ENCODE results near the gene ALK. TPM values are rescaled to one million over a fixed set of nuclear protein-coding genes. Genes with fewer than 3 reads are reported as not detected.

The ALK gene
- total RNA-seq, 1 donor = under 0.01 TPM

- Histone ChIP-seq H3K4me2 (ENCODE audit: insufficient read depth, low read length) (no peak overlapping the region), H3K36me3 (ENCODE audit: insufficient read depth, low read length) (no peaks in the 10 kb centered on the region), H3K9me3 (ENCODE audit: low read depth, low read length) (no peaks in the 10 kb centered on the region), H3K4me1 (ENCODE audit: insufficient read depth, low read length) (no peaks in the 10 kb centered on the region), H3K27ac (ENCODE audit: low read depth, low read length) (no peak overlapping the region), H3K79me2 (ENCODE audit: insufficient read depth, low read length) (no peaks in the 10 kb centered on the region), H4K20me1 (ENCODE audit: insufficient read depth, low read length) (no peaks in the 10 kb centered on the region), H3K4me3 (ENCODE audit: insufficient read depth, low read length) (no peak overlapping the region), H2AFZ (ENCODE audit: low read length) (peak overlapping the region; percentile 9), H3K27me3 (ENCODE audit: insufficient read depth, low read length) (peaks cover 40% of the 10 kb centered on the region)
- DNase-seq (ENCODE audit: insufficient read length, low spot score, missing footprints) = peak; percentile 55
- no peak for TF ChIP-seq CTCF (IDR thresholded peaks at IDR 0.05; ENCODE audit: extremely low read depth, low read depth, low read length)
Measured at GRCh38 chr2:29920631-29921559, 491 bp downstream of the ALK start.

- H2AFZ ChIP-seq (ENCODE audit: low read length) = no peak overlapping the region
- no peaks in the 10 kb centered on the region for H3K4me1 ChIP-seq (ENCODE audit: insufficient read depth, low read length)
- H3K9me3 ChIP-seq (ENCODE audit: low read depth, low read length) = no peaks in the 10 kb centered on the region
- no peaks in the 10 kb centered on the region for H3K79me2 ChIP-seq (ENCODE audit: insufficient read depth, low read length)
- peak; percentile 84 for DNase-seq (ENCODE audit: insufficient read length, low spot score, missing footprints)
- TF ChIP-seq CTCF (IDR thresholded peaks at IDR 0.05; ENCODE audit: extremely low read depth, low read depth, low read length) = no peak
- no peak overlapping the region for H3K4me2 ChIP-seq (ENCODE audit: insufficient read depth, low read length)
- H3K4me3 ChIP-seq (ENCODE audit: insufficient read depth, low read length) = no peak overlapping the region
- no peaks in the 10 kb centered on the region for H4K20me1 ChIP-seq (ENCODE audit: insufficient read depth, low read length)
- peaks cover 40% of the 10 kb centered on the region for H3K27me3 ChIP-seq (ENCODE audit: insufficient read depth, low read length)
- H3K27ac ChIP-seq (ENCODE audit: low read depth, low read length) = no peak overlapping the region
- H3K36me3 ChIP-seq (ENCODE audit: insufficient read depth, low read length) = no peaks in the 10 kb centered on the region
Measured at GRCh38 chr2:29920130-29920577, 1.2 kb downstream of the ALK start.

GRCh38 chr2:29918941-29919340 is 2.4 kb downstream of the ALK start:
- peaks cover 40% of the 10 kb centered on the region for H3K27me3 ChIP-seq (ENCODE audit: insufficient read depth, low read length)
- DNase-seq (ENCODE audit: insufficient read length, low spot score, missing footprints) = no peak
- TF ChIP-seq CTCF (IDR thresholded peaks at IDR 0.05; ENCODE audit: extremely low read depth, low read depth, low read length) = no peak

GRCh38 chr2:29917781-29918180 is 3.6 kb downstream of the ALK start:
- no peak for DNase-seq (ENCODE audit: insufficient read length, low spot score, missing footprints)
- H3K4me2 ChIP-seq (ENCODE audit: insufficient read depth, low read length) = no peak overlapping the region
- H3K4me3 ChIP-seq (ENCODE audit: insufficient read depth, low read length) = no peak overlapping the region
- TF ChIP-seq CTCF (IDR thresholded peaks at IDR 0.05; ENCODE audit: extremely low read depth, low read depth, low read length) = no peak
- no peaks in the 10 kb centered on the region for H3K4me1 ChIP-seq (ENCODE audit: insufficient read depth, low read length)
- peaks cover 38% of the 10 kb centered on the region for H3K27me3 ChIP-seq (ENCODE audit: insufficient read depth, low read length)
- H4K20me1 ChIP-seq (ENCODE audit: insufficient read depth, low read length) = no peaks in the 10 kb centered on the region
- no peaks in the 10 kb centered on the region for H3K79me2 ChIP-seq (ENCODE audit: insufficient read depth, low read length)
- H3K9me3 ChIP-seq (ENCODE audit: low read depth, low read length) = no peaks in the 10 kb centered on the region
- H3K36me3 ChIP-seq (ENCODE audit: insufficient read depth, low read length) = no peaks in the 10 kb centered on the region
- H2AFZ ChIP-seq (ENCODE audit: low read length) = no peak overlapping the region
- no peak overlapping the region for H3K27ac ChIP-seq (ENCODE audit: low read depth, low read length)

More at GRCh38 chr2:29918941-29919340, 2.4 kb downstream of the ALK start:
- Histone ChIP-seq H3K4me1 (ENCODE audit: insufficient read depth, low read length) (no peaks in the 10 kb centered on the region), H3K36me3 (ENCODE audit: insufficient read depth, low read length) (no peaks in the 10 kb centered on the region), H3K4me2 (ENCODE audit: insufficient read depth, low read length) (no peak overlapping the region), H4K20me1 (ENCODE audit: insufficient read depth, low read length) (no peaks in the 10 kb centered on the region), H3K27ac (ENCODE audit: low read depth, low read length) (no peak overlapping the region), H2AFZ (ENCODE audit: low read length) (no peak overlapping the region), H3K79me2 (ENCODE audit: insufficient read depth, low read length) (no peaks in the 10 kb centered on the region), H3K9me3 (ENCODE audit: low read depth, low read length) (no peaks in the 10 kb centered on the region), H3K4me3 (ENCODE audit: insufficient read depth, low read length) (no peak overlapping the region)

Data from osteoblast (primary cell).